Activated effector memory CD4-positive, alpha-beta T cell treated with Interleukin-2 at 50 U/mL for 16 hours (primary cell): Measurements from ENCODE around the gene PEDS1.
"Not testable (repeated sequence)": the region's sequence is repeated elsewhere in the genome, so short reads cannot be mapped to it uniquely, and the experiment has no call there.

ENCODE experiments used
- DNase-seq: peaks from one replicate; pipeline ENCODE4 v3.0.0-alpha.2; 2020

Gene PEDS1

DNA sequence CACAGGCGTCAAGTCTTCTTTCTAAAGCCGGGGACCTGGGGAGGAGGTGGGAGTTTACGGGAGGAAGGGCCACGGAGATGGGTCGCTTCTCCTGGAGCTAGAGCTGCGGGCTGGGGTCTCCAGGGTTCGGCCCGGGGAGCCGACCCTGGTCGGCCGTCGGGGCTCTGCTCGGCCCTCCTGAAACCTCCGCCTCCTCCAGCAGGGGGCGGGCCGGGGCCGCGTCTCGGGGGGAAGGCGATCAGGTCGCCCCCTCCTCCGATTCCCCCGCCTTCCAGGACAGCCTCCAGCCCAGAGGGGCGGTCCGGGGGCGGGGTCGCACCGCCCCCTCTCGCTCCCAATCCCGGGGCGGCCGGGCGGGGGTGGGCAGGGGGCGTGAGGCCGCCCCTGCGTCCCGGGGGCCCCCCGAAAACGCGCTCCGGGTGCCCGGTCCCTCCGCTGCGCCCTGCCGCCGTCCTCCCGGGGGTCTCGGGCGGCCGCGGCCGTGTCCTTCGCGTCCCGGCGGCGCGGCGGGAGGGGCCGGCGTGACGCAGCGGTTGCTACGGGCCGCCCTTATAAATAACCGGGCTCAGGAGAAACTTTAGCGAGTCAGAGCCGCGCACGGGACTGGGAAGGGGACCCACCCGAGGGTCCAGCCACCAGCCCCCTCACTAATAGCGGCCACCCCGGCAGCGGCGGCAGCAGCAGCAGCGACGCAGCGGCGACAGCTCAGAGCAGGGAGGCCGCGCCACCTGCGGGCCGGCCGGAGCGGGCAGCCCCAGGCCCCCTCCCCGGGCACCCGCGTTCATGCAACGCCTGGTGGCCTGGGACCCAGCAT, 36.9 kb upstream of the PEDS1 start, which contains the start of gene CEBPB:
Gene CEBPB (plus strand): TSS at position 580 of the 814 bp plus-strand sequence. CDS start 204 bp downstream, at position 784.
- peak; percentile 73 for DNase-seq

GRCh38 chr20:50189681-50190250, 36.2 kb upstream of the PEDS1 start:
- DNase-seq: no peak

- no peak for DNase-seq
Observed at GRCh38 chr20:50188879-50189680, 35.6 kb upstream of the PEDS1 start.

DNA sequence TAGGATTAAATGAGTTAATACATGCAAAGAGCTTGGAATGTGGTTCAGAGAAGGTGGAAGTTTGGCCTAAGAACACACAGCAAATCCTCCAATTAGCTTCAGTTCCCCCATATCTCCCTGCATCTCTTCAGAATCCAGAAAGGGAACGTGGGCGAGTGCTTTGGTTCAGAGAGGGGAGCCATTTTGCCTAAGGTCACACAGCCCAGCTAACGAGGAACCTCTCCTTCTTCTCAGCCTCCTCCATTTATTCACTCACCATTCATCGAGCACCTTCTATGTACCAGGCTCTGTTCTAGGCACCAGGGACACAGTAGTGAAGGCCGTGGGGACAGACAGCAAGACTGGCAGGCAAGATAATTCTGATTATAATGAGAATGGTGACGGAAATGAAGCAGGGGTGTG, 34.8 kb upstream of the PEDS1 start:
- DNase-seq: no peak

GRCh38 chr20:50187403-50188051, 34.0 kb upstream of the PEDS1 start:
- no peak for DNase-seq

DNA sequence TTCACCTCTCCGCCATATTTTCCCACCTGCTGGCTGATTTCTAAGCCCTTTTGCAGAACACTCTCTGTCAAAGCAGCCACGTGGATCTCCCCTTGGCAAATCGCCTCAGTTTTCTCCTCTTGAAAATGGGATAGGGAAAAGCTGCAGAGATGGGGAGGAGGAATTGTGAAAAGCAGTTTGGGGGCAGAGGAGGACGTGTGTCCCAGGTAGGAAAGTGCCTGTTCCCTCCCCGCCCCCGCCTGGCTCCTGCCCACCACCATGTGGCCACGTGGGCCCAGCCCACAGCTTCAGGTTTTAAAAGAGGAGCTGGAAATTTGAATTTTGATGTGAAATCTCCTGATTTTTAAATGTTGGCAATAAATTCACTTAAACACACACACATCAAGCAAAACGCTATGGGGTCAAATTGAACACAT, 33.5 kb upstream of the PEDS1 start:
- no peak for DNase-seq

- peak; percentile 76 for DNase-seq
Observed at GRCh38 chr20:50186151-50186885, 32.8 kb upstream of the PEDS1 start.

- no peak for DNase-seq
Observed at GRCh38 chr20:50185426-50185825, 31.9 kb upstream of the PEDS1 start.

DNA sequence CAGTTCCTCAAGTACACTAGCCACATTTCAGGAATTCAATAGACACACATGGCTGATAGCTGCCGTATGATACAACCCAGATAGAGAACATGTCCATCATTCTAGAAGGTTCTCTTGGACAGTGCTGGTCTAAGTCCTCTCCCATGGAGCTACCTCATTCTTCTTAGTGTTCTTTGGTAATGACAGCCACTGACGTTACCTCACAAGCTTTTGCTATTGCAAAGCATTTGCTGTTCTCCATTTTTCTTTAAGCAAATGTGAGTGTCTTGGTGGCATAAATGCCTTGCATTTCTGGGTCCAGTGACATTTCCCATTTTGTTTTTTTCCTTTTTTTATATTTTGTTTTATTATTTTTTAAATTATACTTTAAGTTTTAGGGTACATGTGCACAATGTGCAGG, 28.8 kb upstream of the PEDS1 start:
- DNase-seq: no peak

DNA sequence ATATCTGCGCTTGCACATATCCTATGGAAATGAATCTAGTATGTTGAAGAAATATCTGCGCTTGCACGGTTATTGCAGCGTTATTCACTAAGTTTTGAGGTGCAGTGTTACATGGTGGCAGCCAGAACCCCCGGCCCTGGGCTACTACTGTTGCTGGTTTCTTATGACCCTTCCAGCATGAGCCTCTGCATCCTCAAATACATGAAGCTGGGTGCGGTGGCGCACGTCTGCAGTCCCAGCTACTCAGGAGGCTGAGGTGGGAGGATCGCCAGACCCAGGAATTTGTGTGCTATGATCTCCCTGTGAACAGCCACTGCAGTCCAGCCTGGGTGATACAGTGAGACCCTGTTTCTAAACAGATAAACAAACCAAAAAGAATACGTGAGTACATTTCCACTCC, 27.8 kb upstream of the PEDS1 start:
- no peak for DNase-seq

DNA sequence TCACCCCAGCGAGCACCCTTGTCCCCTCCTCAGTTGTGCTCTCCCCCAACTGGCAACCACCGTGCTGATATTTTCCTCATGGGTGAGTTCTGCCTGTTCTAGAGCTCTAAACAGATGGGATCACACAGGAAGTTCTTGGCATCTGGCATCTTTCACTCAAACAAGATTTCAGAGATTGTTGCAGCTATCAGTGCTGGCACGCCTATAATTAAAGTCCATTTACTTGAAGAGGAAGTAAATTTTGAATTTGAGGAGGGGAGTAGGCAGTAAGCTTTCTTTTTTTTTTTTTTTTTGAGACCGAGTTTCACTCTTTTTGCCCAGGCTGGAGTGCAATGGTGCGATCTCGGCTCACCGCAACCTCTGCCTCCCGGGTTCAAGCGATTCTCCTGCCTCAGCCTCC, 25.1 kb upstream of the PEDS1 start:
- not testable (repeated sequence) for DNase-seq

- no peak for DNase-seq
Observed at GRCh38 chr20:50175938-50176933, 22.7 kb upstream of the PEDS1 start.

GRCh38 chr20:50174456-50174855, 20.9 kb upstream of the PEDS1 start:
- DNase-seq: no peak

GRCh38 chr20:50172347-50173013, 19.0 kb upstream of the PEDS1 start:
- DNase-seq: no peak

DNA sequence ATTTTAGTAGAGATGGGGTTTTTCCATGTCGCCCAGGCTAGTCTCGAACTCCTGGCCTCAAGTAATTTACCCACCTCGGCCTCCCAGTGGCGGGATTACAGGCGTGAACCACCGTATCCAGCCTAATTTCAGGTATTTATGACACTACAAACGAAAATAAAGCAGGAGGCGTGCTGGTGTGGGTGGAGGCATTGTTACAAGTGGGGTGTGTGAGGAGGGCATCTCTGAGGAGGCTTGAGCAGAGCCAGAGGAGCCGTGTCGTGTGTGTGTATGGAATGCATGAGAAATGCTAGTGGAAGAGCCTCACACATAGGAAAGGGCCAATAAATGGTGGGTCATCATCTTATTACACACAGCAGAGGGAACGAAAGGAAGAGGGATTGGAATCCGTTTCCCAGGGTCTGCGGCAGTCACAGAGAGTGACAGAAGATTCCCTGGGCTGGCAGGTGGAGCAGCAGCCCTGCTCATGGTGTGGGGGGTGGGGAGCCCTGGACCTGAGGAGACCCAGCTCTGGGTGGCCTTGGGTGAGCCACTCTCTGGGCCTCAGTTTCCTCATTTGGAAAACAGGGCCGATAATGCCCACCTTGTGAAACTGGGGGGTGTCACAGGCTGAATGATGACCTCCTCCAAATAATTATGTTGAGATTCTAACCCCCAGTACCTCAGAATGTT, 17.2 kb upstream of the PEDS1 start:
- no peak for DNase-seq

DNA sequence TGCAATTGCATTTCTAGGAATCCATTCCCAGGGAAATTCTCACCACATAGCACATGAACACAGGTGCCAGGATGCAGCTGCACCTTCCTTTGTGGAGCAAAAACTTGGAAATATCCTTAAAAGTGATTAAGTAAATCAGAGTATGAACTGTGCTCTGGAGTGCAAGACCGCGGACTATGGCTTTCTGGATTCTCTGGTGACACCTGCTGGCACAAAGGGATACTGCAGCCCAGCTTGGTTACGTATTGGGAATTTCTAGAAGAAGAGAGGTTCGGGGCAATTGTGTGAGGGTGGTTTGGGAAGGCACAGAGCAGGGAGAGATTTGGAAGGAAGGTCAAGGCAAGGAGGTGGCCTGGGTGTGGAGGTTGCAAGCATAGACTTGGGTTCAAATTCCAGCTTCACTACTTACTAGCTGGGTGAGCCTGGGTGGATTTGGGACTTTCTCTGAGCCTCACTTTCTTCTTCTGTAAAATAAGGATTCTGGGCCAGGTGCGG, 15.9 kb upstream of the PEDS1 start:
- DNase-seq: peak; percentile 69

DNA sequence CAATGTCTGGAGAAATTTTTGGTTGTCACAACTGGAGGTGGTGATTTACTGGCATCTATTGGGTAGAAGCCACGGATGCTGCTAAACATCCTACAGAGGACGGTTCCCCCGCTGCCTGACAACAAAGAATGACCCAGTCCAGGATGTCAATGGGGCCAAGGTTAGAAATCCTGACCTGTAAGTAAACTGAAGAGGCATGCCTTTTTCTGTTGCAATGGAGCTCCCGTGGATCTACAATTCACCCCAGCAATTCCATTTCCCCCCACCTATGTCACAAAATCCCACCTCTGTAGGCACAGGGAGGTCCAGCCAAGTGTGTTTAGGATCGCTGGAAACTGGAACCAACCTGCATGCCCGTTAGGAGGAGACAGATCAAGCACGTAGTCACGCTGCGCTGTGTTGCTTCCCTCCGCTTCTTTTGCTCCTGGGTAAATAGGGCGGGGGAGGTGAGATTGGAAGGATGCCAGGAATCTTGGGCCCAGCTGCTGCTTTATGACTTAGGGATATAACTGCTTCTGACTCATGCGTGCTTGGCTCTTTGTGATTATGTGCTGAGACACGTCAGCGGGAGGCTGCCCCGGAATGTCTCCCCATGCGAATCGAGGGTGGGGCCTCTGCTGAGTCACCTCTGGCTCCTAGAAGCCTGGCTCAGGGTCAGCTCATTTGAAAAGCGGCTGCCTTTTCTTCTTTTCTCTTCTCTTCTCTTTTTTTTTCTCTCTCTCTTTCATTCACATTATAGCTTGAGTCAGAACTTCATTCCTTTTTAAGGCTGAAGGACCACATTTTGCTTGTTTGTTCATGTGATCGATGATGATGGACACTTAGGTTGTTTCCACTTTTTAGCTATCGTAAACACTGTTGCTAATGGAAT, 12.4 kb upstream of the PEDS1 start:
- peak; percentile 71 for DNase-seq

GRCh38 chr20:50163570-50164317, 10.2 kb upstream of the PEDS1 start:
- no peak for DNase-seq
